Measurements from ENCODE around the gene FOXRED1.
"Not testable (repeated sequence)": the region's sequence is repeated elsewhere in the genome, so short reads cannot be mapped to it uniquely, and the experiment has no call there.

Gene FOXRED1

DNA sequence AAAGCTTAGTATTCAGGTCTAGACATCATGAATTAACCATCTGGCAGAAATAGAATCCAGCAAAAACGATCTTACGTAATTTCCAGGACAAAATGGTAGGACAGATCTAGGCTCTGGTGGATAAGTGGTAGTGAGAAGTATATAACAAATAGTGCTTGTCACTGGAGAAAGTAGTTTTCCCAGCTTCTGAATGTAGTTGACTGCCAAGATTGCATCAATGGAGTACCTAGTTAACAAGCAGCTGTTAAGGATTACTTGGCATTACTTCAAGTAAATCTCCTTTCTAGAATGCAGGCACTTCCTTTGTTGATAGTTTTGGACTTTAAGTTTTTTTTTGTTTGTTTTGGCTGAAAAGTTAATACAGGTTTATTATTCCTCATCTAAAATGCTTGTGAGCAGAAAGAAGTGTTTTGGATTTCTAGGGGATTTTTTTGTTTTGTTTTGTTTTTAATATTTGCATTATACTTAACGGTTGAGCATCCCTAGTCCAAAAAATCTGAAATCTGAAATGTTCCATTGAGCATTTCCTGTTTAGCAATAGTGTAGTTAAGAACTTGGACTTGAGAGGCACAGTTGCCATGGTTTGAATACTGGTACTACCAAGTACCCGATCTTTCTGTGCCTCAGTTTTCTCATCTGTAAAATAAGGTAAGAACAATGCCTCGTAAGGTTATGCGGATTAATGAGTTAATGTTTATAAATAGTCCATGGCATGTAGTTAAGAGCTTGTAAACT lies 37.1 kb upstream of the FOXRED1 start:
- no peak for TF ChIP-seq CTCF (conservative IDR thresholded peaks at IDR 0.05)
- H3K27ac ChIP-seq = peak overlapping the region; percentile 55

GRCh38 chr11:126232683-126233082 lies 36.3 kb upstream of the FOXRED1 start:
- peak overlapping the region; percentile 55 for H3K27ac ChIP-seq
- no peak for TF ChIP-seq CTCF (conservative IDR thresholded peaks at IDR 0.05)

DNA sequence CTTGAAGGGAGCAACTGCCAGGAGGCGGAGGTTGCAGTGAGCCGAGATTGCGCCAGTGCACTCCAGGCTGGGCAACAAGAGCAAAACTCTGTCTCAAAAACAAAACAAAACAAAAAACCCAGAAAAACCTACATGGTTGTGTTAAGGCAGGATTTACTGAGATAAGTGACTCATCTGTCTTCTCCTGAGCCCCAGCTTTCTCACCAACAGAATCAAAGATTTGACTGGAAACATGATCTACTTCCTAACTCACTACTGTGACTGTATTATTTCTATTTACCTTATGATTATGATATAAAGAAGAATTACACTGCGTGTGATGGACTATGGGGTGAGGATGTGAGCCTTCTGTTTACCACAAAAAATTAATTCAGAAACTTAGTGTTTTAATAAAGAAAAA lies 35.6 kb upstream of the FOXRED1 start:
- TF ChIP-seq CTCF (conservative IDR thresholded peaks at IDR 0.05) = no peak

DNA sequence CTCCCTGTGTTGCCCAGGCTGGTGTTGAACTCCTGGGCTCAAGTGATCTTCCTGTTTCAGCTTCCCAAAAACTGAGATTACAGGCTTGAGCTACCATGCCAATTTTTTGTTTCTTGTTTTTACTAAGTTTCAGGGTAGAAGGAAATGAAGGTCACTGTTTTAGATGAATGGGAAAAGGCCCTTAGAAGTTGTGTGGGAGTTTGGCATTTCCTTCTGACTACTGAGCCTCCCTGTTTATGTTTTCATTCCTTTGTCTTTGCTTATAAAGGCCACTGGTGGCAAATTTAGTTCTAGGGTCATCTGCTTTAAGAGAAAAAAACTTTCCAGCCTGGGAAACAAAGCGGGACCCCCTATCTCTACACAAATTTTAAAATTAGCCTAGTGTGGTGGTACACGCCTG lies 22.3 kb upstream of the FOXRED1 start:
- no peak overlapping the region for H3K27ac ChIP-seq
- TF ChIP-seq CTCF (conservative IDR thresholded peaks at IDR 0.05) = no peak

More for the DNA sequence above, 35.6 kb upstream of the FOXRED1 start:
- H3K27ac ChIP-seq = peak overlapping the region; percentile 55

DNA sequence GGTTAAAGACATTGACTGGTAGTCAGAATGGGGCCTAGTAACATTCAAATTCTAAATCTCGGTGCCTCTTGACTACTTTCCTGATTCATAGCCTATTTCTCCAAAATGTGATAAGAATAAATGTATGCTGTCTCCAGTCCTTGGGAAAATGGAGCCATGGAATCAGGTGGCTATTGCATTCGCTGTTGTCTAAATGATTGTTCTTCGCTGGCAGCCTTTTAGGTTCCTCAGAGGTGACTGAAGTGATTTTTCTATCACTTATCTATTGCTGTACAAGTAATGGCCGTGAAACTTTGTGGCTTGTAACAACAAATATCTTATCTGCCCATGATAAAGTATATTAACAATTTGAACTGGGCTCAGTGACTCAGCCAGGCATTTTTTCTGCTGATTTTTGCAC lies 15.7 kb upstream of the FOXRED1 start:
- no peak overlapping the region for H3K27ac ChIP-seq
- no peak for TF ChIP-seq CTCF (conservative IDR thresholded peaks at IDR 0.05)

DNA sequence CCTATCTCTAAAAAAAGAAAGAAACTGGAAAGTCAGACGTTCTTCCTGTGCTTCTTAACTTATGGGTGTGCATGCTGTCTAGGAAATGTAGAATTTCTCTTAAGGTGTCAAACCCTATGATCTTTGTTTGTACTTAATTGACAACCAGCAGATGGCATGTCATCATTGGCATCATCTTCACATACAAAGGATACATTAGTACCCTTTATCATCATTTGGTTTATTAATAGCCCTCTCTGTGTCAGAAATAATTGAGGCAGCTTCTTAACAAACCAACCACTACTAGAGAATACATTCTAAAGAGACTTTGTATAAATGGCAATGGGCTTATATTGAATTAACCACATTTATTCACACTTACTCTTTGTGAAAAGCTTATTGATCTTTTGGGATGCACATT lies 14.1 kb upstream of the FOXRED1 start:
- no peak for TF ChIP-seq CTCF (conservative IDR thresholded peaks at IDR 0.05)
- H3K27ac ChIP-seq = no peak overlapping the region

- not testable (repeated sequence) for H3K27ac ChIP-seq
These were observed 13.4 kb upstream of the FOXRED1 start for GRCh38 chr11:126255507-126255906.

DNA sequence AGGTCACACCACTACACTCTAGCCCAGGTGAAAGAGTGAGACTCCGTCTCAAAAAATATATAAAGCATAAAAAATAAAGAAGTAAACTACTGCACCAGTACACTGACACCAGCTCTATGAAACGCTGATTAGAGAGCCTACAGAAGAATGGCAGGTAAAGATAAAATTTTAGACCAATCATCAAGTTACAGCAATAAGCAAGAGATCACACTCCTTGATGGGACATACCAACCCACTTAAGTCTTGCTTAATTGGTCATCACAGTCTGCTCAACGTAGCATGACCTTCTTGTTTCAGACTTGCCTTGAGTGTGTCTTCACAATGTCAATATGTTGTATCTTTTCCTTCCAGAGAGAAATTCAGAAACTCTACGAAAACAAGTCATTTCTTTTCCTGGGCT lies 12.7 kb upstream of the FOXRED1 start:
- no peak for TF ChIP-seq CTCF (conservative IDR thresholded peaks at IDR 0.05)
- H3K27ac ChIP-seq = no peak overlapping the region
